ENCODE measurements around the gene C19orf44. TPM values are rescaled to one million over a fixed set of nuclear protein-coding genes. Genes with fewer than 3 reads are reported as not detected.
"Not testable (repeated sequence)": the region's sequence is repeated elsewhere in the genome, so short reads cannot be mapped to it uniquely, and the experiment has no call there.

C19orf44 gene
- total RNA-seq, 6 donors from 2014 or later: 4.3 to 26.2 (median 5.7) TPM

DNA sequence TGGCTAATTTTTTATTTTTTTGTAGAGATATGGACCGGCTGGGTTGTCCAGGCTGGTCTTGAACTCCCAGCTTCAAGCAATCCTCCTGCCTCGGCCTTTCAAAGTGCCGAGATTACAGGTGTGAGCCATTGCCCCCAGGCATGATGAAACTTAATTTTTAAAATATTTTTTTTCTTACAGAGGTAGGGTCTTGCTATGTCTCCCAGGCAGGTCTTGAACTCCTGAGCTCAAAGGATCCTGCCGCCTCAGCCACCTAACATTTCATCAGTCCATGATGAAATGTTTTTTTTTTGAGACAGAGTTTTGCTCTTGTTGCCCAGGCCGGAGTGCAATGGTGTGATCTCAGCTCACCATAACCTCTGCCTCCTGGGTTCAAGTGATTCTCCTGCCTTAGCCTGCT is 12.4 kb downstream of the C19orf44 start:
- 96 to 97% methylated on average over 5 of the region's 5 CpGs for WGBS, 2 donors
- H3K27ac ChIP-seq: peak overlapping the region in 3 of 4 donors; percentile 30 to 57 (median 35)

GRCh38 chr19:16509141-16510061 is 13.2 kb downstream of the C19orf44 start:
- Histone ChIP-seq H3K4me3 (no peak overlapping the region), H3K9me3 (no peaks in the 10 kb centered on the region), H3K4me1 (no peaks in the 10 kb centered on the region), H3K27ac (peak overlapping the region in 2 of 4 donors; percentile 35 to 57), H3K27me3 (no peaks in the 10 kb centered on the region), H3K36me3 (peaks cover 0 to 48% (median 19%) of the 10 kb centered on the region in 4 donors)
- TF ChIP-seq POLR2A (IDR thresholded peaks at IDR 0.05) (no peak), POLR2AphosphoS5 (IDR thresholded peaks at IDR 0.05) (no peak), EP300 (IDR thresholded peaks at IDR 0.05) (no peak)
- TF ChIP-seq, protein P1, sequence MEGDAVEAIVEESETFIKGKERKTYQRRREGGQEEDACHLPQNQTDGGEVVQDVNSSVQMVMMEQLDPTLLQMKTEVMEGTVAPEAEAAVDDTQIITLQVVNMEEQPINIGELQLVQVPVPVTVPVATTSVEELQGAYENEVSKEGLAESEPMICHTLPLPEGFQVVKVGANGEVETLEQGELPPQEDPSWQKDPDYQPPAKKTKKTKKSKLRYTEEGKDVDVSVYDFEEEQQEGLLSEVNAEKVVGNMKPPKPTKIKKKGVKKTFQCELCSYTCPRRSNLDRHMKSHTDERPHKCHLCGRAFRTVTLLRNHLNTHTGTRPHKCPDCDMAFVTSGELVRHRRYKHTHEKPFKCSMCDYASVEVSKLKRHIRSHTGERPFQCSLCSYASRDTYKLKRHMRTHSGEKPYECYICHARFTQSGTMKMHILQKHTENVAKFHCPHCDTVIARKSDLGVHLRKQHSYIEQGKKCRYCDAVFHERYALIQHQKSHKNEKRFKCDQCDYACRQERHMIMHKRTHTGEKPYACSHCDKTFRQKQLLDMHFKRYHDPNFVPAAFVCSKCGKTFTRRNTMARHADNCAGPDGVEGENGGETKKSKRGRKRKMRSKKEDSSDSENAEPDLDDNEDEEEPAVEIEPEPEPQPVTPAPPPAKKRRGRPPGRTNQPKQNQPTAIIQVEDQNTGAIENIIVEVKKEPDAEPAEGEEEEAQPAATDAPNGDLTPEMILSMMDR (IDR thresholded peaks at IDR 0.05): no peak
- WGBS, 2 donors: 79 to 90% methylated on average over 20 to 28 of the region's 28 CpGs
- no peak for DNase-seq
- peak; percentile 29 to 63 for ATAC-seq (ENCODE audit: low FRiP score in 2 of 2)

More for the DNA sequence above, 12.4 kb downstream of the C19orf44 start:
- TF ChIP-seq POLR2A (IDR thresholded peaks at IDR 0.05) (no peak), EP300 (IDR thresholded peaks at IDR 0.05) (no peak), POLR2AphosphoS5 (IDR thresholded peaks at IDR 0.05) (no peak)
- TF ChIP-seq, protein P1 (IDR thresholded peaks at IDR 0.05): no peak
- DNase-seq (no peak), ATAC-seq (ENCODE audit: low FRiP score in 2 of 2) (no peak)
- Histone ChIP-seq H3K27me3 (no peaks in the 10 kb centered on the region), H3K4me1 (no peaks in the 10 kb centered on the region), H3K4me3 (no peak overlapping the region), H3K9me3 (no peaks in the 10 kb centered on the region), H3K36me3 (peaks cover 0 to 51% (median 21%) of the 10 kb centered on the region in 4 donors)

- H3K4me1 ChIP-seq; H3K27ac ChIP-seq; H3K4me3 ChIP-seq; ATAC-seq (ENCODE audit: low FRiP score in 2 of 2); H3K9me3 ChIP-seq; DNase-seq; H3K27me3 ChIP-seq: not testable (repeated sequence)
- WGBS, 2 donors: 94 to 96% methylated on average over 10 of the region's 10 CpGs
- H3K36me3 ChIP-seq: peaks cover 4 to 66% (median 27%) of the 10 kb centered on the region in 4 donors
These were observed 16.4 kb downstream of the C19orf44 start for GRCh38 chr19:16512611-16513010.

DNA sequence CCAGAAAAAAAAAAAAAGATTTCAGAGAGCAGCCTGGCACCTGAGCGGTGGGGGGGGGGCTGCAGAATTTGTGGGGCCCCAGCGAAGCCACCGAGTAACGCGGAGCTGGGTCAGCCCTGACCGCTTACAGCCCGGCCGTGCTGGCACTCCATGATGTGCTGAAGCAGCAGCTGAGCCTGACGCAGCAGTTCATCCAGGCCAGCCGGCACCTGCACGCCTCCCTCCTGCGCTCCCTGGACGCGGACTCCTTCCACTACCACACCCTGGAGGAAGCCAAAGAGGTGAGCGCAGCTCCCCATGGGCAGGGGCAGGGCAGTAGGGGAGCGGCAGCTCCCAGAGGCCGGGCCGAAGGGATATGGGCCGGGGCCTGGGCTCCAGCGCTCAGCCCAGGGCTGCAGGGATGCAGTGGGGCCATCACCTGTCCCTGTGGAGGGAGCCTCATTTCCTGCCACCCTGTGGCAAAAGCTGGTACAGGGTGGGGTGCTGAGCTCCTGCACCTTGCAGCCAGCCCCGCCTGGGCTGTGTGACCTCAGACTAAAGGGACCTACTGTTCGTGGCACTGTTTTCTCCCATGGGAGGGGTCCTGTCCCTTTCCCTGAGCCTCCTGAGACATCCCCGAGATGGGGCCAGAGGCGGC is 18.3 kb downstream of the C19orf44 start:
- ATAC-seq (ENCODE audit: low FRiP score in 2 of 2): no peak

DNA sequence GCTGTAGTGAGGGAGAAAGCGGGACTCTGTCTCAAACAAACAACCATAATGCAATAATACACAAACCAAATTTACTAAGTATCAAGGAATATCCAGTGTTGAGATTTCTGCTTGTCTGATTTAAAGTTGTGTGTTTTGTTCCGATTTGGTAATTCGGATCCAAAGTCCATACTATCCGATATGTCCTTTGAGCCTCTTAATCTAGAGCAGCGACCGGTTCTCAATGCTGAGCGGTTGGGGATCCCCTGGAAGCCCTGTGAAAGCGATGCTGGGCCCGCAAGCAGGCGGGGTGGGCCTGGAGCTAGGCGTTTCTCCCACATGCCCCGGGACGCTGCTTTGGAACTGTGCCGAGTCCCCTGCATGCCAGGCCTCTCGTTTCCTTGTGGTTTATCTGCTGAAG is 20.2 kb downstream of the C19orf44 start:
- DNase-seq: no peak
- no peaks in the 10 kb centered on the region for H3K4me1 ChIP-seq
- H3K9me3 ChIP-seq: no peaks in the 10 kb centered on the region
- peaks cover 37 to 88% (median 48%) of the 10 kb centered on the region in 4 donors for H3K36me3 ChIP-seq
- no peak overlapping the region for H3K27ac ChIP-seq
- no peak overlapping the region for H3K4me3 ChIP-seq
- H3K27me3 ChIP-seq: no peaks in the 10 kb centered on the region
- WGBS, 2 donors: 91 to 93% methylated on average over 15 of the region's 15 CpGs
- no peak for ATAC-seq (ENCODE audit: low FRiP score in 2 of 2)
- TF ChIP-seq POLR2AphosphoS5 (IDR thresholded peaks at IDR 0.05) (no peak), EP300 (IDR thresholded peaks at IDR 0.05) (no peak), POLR2A (IDR thresholded peaks at IDR 0.05) (no peak)
- TF ChIP-seq, protein P1 (IDR thresholded peaks at IDR 0.05): no peak

More for the DNA sequence above, 18.3 kb downstream of the C19orf44 start:
- WGBS, 2 donors: 87 to 94% methylated on average over 10 to 24 of the region's 24 CpGs
- H3K36me3 ChIP-seq: peaks cover 20 to 81% (median 41%) of the 10 kb centered on the region in 4 donors
- TF ChIP-seq POLR2A (IDR thresholded peaks at IDR 0.05) (no peak), POLR2AphosphoS5 (IDR thresholded peaks at IDR 0.05) (no peak), EP300 (IDR thresholded peaks at IDR 0.05) (no peak)
- TF ChIP-seq, protein P1 (IDR thresholded peaks at IDR 0.05): no peak
- no peak overlapping the region for H3K27ac ChIP-seq
- no peak overlapping the region for H3K4me3 ChIP-seq
- H3K4me1 ChIP-seq: no peaks in the 10 kb centered on the region
- no peak for DNase-seq
- no peaks in the 10 kb centered on the region for H3K9me3 ChIP-seq
- no peaks in the 10 kb centered on the region for H3K27me3 ChIP-seq
